Suprapubic skin (tissue), 3 donors: Measurements from ENCODE around the gene SLC6A6.

ENCODE experiments used
- CTCF ChIP-seq, 2 donors: fragments of 200-600 bp in 1 of 2; fragments of 450-650 bp in 1 of 2; sonication (generic) in 1 of 2; IDR thresholded peaks; one replicate each; pipeline ENCODE4 v1.5.1; 2016 to 2019; ENCODE audit warnings: antibody characterized with exemption in 2 of 2, mild to moderate bottlenecking in 1 of 2, moderate library complexity in 1 of 2
- POLR2AphosphoS5 ChIP-seq, 3 donors: sonication (generic); formaldehyde crosslinking; IDR thresholded peaks; one replicate each; pipeline ENCODE4 v1.6.1; 2017; ENCODE audit warnings: antibody characterized with exemption in 3 of 3

DNA sequence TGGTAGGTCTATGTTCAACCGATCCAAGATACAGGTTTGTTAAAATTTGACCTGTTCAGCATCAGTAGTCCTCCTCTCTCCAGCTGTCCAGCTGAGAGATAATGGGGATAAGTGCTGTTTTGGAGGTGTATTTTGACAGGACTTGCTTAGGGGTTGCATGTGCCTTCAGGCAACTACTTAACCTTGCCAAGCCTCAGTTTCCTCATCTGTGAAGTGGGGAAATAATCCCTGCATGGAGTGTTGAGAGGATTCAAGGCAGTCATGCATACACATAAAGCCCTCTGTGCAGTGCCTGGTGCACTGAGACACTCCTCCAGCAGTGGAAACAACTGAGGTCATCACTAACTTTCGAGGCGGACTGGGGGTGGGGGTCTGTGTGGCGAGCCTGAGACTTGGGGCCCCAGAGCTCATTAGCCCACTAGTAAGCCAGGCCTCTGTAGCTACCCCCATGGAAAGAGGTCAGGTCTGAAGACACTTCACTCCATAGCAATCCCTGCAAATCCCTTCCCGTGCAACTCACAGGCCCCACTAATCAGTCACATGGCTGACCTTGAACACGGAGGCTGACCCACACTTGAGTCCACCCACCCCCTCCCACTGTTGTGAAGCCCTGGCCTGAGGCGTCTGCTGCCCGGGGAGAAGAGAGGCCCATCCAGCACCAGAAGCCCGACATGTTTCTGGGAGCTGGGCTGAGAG, 25.9 kb upstream of the SLC6A6 start:
- TF ChIP-seq CTCF (IDR thresholded peaks at IDR 0.05) = no peak
- no peak for TF ChIP-seq POLR2AphosphoS5 (IDR thresholded peaks at IDR 0.05)
